GM19468 (cell line): Measurements from ENCODE around the gene TCF12.
"Not testable (repeated sequence)": the region's sequence is repeated elsewhere in the genome, so short reads cannot be mapped to it uniquely, and the experiment has no call there.

Source experiments
- ATAC-seq: cut with Tn5 transposase; IDR thresholded peaks from one replicate; pipeline ENCODE4 v1.9.1; 2021; ENCODE audit warnings: mild to moderate bottlenecking, moderate library complexity, moderate number of reproducible peaks; ENCODE audit not compliant: unreplicated experiment; ENCODE audit errors: extremely low read depth

TCF12 gene

DNA sequence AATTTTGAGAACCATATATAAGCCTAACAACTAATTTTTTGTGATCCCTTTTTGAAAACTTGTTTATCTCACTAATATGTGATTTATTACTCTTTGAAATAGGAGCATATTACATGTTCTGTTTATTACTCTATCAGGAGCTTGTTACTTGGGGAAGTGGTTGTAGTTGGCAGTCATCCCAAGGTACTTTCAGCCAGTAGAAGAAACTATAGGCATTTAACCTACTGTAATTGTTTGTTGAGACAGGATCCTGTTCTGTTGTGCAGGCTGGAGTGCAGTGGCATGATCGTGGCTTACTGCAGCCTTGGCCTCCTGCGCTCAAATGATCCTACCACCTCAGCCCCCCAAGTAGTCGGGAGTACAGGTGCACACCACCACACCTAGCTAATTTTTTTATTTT lies 195.6 kb downstream of the TCF12 start:
- ATAC-seq = no peak

DNA sequence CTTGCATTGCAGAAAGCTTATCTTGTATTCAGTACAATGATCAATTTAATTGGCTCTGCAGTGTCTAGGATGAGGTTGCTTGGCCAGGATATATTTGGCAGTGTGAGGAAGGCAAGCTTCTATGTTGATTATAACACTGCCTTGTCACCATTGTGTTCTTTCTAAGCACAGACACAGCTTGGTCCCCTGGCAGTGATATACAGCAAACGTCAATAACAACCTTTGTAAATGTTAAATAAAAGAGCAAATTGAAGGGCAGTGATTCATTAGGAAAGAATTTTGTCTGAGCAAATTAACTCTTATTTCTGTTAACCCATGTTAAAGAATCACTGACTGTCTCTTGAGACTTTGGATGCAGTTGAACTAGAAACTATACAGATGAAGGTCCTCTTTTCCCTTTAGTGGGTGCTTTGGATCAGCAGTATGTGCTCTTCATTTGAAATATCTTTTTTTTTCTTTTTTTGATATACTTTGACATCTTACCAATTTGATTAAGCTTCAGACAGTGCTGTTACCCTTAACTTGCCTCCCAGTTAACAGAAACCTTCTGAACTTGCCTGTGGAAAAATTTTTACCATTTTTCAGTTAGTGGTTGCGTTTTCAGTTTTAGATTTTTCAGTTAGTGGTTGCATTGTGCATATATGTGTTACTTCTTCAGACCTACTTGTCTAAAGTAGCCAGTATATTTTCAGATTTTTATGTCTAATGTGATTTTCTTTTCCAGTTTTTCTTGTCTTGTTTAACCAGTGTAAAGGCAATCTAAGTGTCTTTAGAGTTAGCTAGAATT lies 199.8 kb downstream of the TCF12 start:
- no peak for ATAC-seq

DNA sequence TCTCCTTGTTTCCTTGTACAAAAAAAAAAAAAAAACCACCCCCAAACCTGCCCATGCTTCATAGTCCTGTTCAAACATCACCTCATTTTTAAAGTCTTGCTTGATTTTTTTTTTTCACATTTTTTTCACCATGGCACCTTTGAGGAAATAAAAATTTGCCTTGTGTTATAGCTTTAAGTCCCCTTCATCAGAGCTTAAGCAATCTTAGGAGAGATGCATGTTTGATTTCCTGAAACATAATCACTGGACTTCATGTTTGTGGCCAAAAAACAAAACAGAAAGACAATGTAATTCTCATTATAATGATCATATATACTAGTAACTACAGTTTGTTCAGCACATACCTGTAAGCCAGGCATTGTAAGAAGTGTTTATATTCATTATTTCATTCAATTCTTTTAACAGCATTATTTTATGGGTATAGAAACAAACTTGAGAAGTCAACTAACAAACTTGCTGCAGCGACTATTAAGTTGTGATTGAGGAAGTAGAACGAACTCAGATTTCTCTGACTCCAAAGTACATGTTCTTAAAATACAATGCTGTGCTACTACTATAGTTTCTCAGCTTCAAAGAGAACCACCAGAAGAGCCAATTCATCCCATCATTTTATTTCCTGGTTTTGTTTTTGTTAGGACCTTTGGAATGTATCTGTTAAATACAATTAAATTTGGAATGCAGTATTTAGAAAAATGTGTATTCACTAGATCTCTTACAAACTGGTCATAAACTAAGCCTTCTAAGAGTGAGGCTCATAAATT lies 203.8 kb downstream of the TCF12 start:
- ATAC-seq = no peak

GRCh38 chr15:57124036-57124435 lies 205.6 kb downstream of the TCF12 start:
- no peak for ATAC-seq

DNA sequence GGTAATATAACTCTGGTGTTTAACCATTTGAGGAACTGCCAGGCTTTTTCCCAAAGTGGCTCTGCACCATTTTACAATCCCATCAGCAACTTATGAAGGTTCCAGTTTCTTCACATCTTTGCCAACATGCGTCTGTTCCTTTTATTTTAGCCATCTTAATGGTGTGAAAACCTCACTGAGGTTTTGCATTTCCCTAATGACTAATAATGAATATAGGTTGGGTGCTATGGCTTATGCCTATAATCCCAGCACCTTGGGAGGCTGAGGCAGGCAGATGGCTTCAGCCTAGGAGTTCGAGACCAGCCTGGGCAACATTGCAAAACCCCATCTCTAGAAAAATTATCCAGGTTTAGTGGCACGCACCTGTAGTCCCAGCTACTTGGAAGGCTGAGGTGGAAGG lies 210.6 kb downstream of the TCF12 start:
- no peak for ATAC-seq

DNA sequence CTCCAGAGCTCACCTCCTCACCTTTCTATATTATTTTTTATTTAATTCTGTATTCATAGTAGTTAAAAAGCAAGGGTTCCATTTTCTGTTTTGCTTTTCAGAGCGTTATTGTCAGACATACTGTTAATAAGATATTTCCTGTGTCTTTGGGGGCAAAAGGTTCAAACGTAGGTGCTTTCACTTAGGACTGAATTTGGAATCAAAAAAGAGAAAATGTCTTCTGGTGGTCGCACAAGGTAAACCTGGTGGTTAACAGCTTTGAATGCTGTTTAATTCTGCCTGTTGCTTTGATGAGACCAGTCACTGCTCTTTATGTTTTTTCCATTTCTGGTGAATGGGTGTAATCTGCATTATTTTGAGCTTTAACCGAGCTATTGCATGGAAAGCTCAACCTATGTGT lies 212.5 kb downstream of the TCF12 start:
- no peak for ATAC-seq

GRCh38 chr15:57133127-57133968 lies 214.9 kb downstream of the TCF12 start:
- no peak for ATAC-seq

DNA sequence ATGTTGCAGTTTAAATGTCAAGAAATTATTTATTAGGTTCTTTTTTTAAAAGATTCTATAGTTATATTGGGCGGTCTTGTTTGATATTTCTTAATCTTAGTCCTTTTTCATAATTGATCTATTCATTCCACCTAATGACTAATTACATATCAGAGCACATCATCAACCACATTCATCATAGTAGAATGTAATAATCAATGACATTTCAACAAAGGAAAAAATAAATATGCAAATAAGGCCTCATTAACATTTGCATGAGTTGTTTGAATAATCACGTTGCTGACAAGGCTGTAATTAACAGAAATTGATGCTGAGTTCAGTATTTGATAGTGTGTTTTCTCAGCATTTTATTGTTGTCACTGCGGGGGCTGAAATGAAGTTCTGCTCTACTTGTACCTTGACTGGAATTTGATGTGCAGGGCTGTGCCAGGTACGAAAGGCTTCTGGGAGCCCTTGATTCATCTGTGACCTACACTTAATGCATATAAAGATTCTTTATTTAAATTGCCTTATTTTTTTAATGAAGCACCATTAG lies 215.7 kb downstream of the TCF12 start:
- no peak for ATAC-seq

DNA sequence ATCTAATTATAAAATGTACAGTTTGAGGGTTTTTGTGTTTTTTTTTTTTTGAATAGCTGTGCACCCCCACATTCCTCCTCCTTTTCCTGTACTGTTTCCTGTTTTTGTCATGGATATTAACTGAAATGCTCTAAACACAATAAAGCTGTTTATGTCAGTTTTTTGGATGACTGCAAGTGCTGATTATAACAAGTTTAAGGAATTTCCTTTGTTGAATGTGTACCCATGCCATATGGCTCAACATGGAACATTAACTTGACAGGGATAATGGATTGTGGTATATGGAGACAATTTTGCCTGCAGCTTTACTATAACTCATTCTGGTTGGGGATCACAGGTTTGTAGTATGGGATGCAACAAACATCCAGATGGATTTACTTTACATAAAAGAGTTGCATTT lies 216.4 kb downstream of the TCF12 start:
- ATAC-seq = no peak

DNA sequence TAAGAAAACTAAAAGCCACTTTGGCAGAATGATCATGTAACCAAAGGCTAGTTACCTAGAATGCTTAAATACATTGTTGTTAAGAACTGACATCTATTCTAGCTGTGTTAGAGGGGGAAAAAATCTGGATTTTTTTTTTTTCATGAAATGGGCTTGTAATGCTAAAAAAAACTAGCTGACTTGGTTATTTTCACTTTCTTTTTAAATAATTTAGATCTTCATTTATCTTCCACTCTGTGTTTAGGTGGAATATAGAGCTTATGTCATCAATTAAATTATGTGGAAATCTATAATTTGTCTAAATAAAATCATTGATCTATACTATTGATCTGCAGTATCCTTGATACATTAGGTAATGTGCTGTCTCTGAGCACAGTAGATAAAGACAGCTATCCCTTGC lies 217.4 kb downstream of the TCF12 start:
- ATAC-seq = no peak

DNA sequence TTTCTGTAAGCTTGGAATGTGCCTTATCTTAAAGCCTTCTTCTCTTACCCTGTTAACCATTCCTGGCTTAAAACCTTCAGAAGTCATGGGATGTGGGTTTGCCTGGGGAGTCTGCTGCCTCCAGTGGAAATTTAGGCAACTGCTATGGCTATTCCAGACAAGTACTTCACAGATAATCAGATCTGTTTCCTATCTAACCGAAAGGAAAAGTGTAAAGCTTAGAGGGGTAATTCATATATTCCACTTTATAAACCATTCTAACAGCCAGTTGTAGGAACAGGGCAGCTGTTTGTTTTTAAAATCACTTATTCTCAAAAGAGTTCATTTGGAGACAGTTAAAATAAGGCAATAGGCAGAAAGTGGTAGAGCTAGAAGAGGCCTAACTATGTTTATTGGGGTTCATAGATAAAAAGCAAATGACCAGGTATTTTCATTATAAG lies 219.9 kb downstream of the TCF12 start:
- no peak for ATAC-seq

DNA sequence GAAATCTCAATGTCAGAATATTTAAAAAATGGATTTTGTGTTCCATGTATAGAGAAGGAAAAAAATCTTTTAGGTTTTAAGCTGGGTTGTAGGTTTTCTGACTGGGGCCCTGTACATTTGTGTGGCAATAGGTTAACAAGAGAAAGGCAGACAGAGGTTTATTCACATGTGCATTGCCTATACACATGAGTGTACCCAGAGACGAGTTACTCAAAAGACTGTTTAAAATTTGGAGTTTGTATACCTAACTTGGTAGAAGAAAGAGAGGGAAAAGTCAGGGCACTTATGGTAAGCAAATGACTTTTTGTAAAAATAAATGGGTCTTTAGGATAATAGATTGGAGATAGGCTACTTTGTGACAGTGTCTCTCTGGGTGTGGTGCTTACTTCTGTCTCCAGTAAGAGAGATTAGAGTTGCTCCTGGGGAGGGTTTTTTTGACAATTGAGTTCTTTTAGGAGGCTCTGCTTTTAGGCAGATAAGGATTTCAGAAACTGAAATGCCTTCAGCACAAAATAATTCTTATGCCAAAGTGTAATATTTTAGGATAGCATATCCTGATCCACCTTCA lies 225.2 kb downstream of the TCF12 start:
- ATAC-seq = no peak

GRCh38 chr15:57144448-57144847 lies 226.0 kb downstream of the TCF12 start:
- ATAC-seq = no peak

GRCh38 chr15:57146506-57147201 lies 228.2 kb downstream of the TCF12 start:
- no peak for ATAC-seq

GRCh38 chr15:57147621-57148020 lies 229.2 kb downstream of the TCF12 start:
- ATAC-seq = no peak

GRCh38 chr15:57148262-57148661 lies 229.8 kb downstream of the TCF12 start:
- no peak for ATAC-seq

DNA sequence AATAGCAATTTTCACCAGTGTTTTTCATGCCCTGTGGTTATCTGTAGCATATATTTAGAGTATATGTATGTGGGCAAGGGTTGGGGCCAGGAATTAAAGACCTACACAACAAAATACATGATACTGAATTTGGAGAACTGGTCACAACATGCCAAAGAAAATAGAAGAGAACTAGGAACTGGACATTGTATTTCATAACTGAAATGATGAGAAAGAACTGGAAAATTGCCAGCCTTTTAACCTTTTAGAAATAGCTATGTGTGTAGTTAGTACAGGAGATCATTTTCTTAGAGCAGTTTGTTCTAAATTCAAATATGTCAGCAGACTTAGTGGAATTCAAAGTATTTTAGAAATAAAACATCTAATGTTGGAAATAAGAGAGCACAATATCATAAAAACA lies 230.8 kb downstream of the TCF12 start:
- ATAC-seq = no peak

GRCh38 chr15:57150066-57150865 lies 231.8 kb downstream of the TCF12 start:
- ATAC-seq = no peak

- ATAC-seq = not testable (repeated sequence)
Observed at GRCh38 chr15:57150866-57151203, 232.4 kb downstream of the TCF12 start.
